ENCODE measurements around the gene PREP. TPM values are rescaled to one million over a fixed set of nuclear protein-coding genes. Genes with fewer than 3 reads are reported as not detected.

The PREP gene
- 18.7 and 25.3 TPM in 2 replicates for total RNA-seq

GRCh38 chr6:105402939-105403935 is at the start of gene PREP:
TSS of gene PREP (minus strand) at chr6:105403082. CDS start at chr6:105402891, 191 bp downstream.

Other genes starting within 250 kb of the PREP start
- 14.3 and 22.5 TPM in 2 replicates for gene POPDC3, start 223.1 kb downstream of the PREP start, total RNA-seq

Data from smooth muscle cell of trachea (primary cell).